Epithelial cell of esophagus (primary cell): ENCODE data around the gene MRC1.

Experiments
- DNase-seq: peaks from one replicate; pipeline ENCODE4 v3.0.0; 2010; ENCODE audit warnings: low read depth
- H3K4me3 ChIP-seq: 2 replicates; pipeline ENCODE4 v1.5.1; 2011; ENCODE audit warnings: mild to moderate bottlenecking, low read length, control low read depth
- TF ChIP-seq, protein P1 (sequence below): IDR thresholded peaks from 2 replicates; pipeline ENCODE4 v1.5.1; 2011; ENCODE audit warnings: low read depth, mild to moderate bottlenecking, low read length, control low read depth, inconsistent platforms; ENCODE audit not compliant: insufficient read depth; ENCODE audit errors: missing control alignments

The MRC1 gene

DNA sequence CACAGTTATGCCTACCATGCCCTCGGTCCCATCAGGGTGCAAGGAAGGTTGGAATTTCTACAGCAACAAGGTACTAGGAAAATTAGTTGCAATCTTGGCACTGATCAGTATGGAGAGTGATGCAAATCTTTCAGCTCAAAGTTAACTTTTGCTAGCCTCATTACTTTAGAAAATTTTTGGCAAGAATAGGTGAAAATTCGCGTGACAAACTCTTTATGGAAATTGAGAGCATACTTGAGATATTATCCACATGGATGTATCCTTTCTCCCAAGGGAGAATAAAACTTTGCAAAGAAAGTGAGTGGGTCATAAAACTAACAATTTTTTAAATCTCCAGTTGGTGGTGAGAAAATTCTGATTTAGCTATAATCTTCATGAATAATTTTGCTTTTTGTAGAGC lies 71.5 kb downstream of the MRC1 start:
- DNase-seq = no peak
- TF ChIP-seq, protein P1, sequence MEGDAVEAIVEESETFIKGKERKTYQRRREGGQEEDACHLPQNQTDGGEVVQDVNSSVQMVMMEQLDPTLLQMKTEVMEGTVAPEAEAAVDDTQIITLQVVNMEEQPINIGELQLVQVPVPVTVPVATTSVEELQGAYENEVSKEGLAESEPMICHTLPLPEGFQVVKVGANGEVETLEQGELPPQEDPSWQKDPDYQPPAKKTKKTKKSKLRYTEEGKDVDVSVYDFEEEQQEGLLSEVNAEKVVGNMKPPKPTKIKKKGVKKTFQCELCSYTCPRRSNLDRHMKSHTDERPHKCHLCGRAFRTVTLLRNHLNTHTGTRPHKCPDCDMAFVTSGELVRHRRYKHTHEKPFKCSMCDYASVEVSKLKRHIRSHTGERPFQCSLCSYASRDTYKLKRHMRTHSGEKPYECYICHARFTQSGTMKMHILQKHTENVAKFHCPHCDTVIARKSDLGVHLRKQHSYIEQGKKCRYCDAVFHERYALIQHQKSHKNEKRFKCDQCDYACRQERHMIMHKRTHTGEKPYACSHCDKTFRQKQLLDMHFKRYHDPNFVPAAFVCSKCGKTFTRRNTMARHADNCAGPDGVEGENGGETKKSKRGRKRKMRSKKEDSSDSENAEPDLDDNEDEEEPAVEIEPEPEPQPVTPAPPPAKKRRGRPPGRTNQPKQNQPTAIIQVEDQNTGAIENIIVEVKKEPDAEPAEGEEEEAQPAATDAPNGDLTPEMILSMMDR = no peak
- H3K4me3 ChIP-seq = no peak overlapping the region

DNA sequence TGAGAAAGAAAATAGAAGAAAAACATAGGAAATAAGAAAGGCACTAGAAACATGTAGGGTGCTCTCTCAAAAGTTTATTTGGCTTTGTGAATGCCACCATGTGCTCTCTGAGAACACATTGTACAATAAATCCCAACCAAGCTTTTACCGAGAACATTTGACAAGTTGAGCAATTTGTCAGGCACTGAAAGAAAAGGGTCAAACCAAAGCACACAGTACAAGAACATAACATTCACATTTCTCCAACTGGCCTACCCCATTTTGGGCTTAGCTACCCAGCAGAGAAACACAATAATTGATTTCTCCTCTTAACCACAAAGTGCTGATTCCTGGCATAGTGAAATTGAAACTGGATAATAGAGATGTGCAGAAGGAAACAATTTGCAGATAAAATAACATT lies 73.4 kb downstream of the MRC1 start:
- TF ChIP-seq, protein P1 = no peak

DNA sequence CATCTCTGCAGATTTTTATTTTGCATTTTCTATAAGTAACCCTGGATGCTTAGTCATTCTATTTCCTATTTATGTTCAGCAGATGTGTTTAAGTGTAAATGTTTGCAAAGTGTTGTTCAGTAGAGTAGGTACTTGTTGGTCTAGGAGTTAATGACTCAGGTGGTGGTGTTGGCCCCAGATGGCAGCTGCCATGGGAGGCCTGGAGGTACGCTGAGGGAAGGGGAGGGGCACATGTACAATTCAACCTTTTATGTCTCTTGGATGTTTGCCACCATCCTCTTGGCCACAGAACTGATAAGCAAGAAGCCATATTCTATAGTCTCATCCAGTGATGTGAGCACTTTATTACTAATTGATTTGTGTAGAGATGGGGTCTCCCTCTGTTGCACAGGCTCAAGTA lies 74.5 kb downstream of the MRC1 start:
- TF ChIP-seq, protein P1 = no peak
- H3K4me3 ChIP-seq = no peak overlapping the region
- no peak for DNase-seq

More for the DNA sequence above, 73.4 kb downstream of the MRC1 start:
- H3K4me3 ChIP-seq = no peak overlapping the region
- no peak for DNase-seq

DNA sequence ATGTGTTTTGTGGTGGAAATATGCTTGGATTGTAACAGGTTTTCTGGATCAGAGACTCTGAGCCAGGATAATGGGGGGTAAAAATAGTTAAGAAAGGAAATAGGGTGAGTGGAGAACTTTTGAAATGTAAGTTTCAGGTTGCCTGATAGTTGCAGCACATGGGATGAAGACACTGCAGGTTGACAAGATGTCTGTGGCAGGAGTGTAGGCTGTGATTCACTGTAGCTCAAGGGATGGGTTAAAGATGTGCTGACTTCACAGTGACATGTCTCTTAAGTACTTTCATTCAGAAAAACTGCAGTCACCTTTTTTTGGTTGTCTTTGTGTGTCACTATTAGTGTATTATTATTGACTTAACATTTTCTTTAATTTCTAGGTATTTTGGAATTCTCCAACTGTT lies 79.0 kb downstream of the MRC1 start:
- TF ChIP-seq, protein P1 = no peak
- DNase-seq = peak; percentile 36
- no peak overlapping the region for H3K4me3 ChIP-seq

DNA sequence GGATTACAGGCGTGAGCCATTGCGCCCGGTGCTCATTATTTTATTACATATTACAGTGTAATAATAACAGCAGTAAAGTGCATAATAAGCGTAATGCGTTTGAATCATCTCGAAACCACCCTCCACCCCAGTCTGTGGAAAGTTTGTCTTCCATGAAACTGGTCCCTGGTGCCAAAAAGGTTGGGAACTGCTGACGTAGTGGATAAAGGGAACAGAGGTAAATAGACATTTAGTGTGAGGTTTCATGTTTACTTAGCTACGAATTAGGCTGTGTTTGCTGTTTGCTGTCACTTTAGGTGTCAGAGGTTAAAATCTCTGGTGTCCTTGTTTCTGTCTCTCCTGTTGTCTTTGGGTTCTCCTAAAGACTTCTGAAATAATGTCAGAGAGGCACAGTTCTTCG lies 82.3 kb downstream of the MRC1 start:
- TF ChIP-seq, protein P1 = no peak
- no peak overlapping the region for H3K4me3 ChIP-seq
- DNase-seq = no peak

DNA sequence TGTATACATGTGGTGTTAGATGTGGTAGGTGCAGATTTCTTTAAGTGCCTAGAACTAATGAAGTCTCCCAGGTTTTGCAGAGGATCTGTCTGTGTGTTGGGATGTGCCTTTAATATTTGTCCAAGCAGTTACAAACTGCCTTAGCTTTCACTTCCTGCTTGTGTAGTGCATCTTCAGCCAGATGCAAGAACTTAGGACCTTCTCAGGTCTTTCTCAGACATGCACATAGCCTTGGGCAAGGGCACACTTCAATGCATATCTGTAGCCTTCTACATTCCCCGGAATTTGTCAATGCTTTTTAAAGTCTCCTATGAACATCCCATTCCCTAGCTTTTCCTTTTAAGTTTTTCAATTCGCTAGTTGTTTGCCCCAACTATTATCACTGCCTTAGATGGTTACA lies 95.4 kb downstream of the MRC1 start:
- TF ChIP-seq, protein P1 = no peak
- DNase-seq = no peak
- H3K4me3 ChIP-seq = no peak overlapping the region

DNA sequence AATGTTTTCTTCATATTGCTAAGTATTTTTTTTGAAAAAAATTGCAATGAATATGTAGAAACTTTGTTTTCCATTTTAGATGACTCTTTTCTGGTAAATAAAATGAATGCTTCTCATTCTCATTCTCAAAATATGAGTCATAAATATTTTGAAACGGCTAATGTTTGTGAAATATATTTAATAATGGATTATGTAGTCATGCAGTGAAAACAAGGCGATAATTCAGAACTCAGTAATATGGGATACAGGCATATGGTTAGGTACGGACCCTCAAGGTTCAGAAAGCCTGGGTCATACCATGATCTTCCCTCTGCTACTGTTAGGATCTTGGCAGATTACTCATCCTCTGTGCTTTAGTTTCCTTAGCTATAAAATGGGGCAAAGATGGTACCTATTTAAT lies 96.3 kb downstream of the MRC1 start:
- no peak overlapping the region for H3K4me3 ChIP-seq
- peak; percentile 43 for DNase-seq
- TF ChIP-seq, protein P1 = no peak
